GM21515 (cell line): ENCODE measurements around the gene LRP5.

ENCODE experiments used
- ATAC-seq: cut with Tn5 transposase; IDR thresholded peaks from one replicate; pipeline ENCODE4 v1.9.1; 2021; ENCODE audit not compliant: unreplicated experiment

Gene LRP5

GRCh38 chr11:68345776-68346461 is 33.5 kb downstream of the LRP5 start:
- ATAC-seq, result no peak

- no peak for ATAC-seq
These were observed 34.0 kb downstream of the LRP5 start for GRCh38 chr11:68346462-68346790.

- ATAC-seq, result no peak
These were observed 35.0 kb downstream of the LRP5 start for GRCh38 chr11:68347345-68347744.

DNA sequence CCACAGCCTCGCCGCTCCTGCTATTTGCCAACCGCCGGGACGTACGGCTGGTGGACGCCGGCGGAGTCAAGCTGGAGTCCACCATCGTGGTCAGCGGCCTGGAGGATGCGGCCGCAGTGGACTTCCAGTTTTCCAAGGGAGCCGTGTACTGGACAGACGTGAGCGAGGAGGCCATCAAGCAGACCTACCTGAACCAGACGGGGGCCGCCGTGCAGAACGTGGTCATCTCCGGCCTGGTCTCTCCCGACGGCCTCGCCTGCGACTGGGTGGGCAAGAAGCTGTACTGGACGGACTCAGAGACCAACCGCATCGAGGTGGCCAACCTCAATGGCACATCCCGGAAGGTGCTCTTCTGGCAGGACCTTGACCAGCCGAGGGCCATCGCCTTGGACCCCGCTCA is 35.5 kb downstream of the LRP5 start:
- no peak for ATAC-seq

DNA sequence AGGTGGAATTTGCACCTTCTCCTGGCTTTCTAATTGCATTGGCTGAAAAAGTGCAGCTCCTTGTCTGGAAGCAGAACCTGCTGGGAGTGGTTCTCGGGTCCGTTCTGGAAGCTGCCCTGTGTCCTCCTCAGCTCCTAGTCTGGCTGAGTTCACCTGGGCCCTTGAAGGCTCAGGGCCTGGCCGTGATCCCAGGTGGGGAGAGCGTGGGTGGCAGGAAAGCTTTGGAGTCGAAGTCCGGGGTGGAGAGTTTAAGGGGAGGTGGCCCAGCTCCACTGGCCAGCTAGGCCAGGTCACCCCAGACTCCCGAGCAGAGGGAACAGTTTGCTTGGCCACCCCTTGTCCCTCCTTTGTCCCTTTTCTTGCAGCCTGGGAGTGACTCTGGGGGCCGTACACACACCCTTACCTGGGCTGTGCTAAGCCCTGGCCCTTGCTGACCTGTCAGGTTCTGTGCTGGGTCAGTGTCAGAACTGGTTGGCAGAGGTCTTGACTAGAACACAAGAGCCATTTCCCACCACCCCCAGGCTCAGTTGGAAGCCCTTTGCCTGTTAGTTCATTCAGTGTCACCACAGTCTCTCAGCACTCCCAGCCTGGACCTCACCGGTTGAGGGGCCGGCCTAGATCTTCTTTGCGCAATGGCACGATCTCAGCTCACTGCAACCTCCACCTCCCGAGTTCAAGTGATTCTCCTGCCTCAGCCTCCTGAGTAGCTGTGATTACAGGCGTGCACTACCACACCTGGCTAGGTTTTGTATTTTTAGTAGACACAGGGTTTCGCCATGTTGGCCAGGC is 37.3 kb downstream of the LRP5 start:
- ATAC-seq, result no peak

DNA sequence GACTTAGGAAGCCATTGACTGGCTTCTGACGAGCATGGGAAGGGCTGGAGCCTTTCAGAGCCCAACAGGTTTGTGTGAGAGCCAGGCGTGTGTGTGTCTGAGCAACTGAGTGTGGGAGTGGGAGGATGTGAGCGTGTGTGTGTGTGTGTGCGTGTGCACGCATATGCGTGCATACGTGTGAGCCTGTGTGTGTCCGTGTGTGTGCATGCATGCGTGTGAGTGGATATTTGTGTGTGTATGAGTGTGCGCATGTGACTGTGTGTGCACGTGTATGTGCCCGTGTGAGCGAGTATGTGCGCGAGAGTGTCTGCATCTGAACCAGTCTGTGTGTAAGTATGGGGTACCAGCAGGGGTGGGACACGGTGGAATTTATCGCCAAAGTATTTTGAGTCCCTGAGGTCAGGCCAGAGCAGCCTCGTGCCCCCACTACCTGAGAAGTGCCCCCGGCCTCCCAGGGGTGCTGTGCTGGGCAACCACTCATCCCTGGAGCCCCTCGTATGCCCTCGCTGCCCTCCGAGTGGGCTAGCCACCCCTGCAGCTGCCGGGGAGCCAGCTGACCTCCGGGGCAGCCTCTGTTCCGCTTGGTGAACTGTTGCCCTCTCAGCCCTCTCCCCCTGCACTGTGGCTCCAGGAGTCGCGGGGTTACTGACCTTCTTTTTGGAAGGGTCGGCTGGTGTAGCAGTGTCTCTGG is 38.5 kb downstream of the LRP5 start:
- no peak for ATAC-seq

DNA sequence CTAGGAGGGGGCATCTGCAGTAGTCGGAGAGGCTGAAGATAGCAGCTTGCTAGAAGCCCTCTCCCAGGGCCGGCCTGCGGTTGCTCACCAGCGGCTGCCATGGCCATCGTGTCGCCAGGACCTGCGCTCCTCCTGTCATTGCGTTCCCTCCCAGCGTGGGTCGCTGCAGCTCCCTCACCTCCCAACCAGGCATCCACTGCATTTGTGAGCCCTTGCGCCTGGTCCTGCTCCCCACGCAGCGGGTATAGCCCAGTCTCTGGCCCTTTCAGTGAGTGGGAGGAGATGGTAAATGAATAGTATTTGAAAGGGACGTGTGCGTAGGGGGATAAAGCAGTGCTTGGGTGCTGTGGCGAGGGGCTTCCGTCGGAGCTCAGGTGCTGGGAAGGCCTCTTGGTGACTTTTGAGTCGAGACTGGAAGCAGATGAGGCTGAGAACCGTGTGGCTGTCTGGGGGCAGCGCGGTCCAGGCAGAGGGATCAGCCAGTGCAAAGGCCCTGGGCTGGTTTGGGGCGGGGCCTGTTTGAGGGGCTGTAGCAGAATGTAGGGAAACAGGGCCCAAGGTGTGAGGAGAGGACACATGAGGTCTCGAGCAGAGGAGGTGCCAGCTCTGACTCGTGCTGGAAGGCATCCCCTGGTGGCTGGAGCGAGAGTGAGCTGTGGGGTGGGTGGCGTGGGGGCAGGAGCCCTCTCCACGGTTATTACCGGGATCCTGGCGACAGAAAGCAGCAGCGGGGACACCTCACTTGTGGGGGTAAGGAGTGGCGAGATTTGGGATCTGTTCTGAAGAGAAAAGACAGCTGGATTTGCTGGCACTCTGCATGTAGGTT is 39.3 kb downstream of the LRP5 start:
- no peak for ATAC-seq

- no peak for ATAC-seq
These were observed 40.2 kb downstream of the LRP5 start for GRCh38 chr11:68352591-68352990.

GRCh38 chr11:68353118-68353517 is 40.7 kb downstream of the LRP5 start:
- no peak for ATAC-seq

GRCh38 chr11:68353669-68354068 is 41.3 kb downstream of the LRP5 start:
- no peak for ATAC-seq

DNA sequence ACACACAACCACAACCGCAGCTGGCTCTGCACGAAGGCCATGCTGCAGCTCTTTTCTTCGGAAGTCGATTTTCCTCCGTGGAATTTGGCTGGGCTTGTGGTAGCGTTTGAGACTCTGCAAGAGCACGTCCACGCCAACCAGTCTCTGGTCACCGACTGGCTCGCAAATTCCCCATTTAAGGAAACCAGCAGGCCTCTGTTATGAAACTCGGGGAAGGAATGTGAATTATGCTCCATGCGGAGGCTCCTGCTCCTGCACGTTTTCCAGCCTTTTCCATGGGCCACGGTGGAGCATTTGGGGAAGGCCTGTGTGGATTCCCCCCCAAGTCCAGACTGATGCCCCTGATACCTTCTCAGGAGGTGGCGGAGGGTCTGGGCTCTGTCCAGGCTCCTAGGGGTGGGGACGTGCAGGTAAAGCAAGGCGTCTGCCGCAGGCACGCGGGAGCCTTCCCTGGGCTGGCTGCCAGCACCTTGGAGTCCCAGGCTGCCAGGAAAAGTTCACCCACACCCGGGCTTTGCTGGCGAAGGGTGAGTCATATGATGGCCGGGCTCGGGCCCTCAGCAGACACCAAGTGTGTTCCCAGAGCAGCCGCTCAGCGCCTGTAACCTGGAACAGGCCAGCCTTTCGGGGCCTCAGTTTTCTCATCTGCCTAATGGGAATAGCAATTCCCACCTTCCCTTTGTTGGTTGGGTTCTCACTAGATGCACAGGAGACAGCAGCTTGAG is 41.9 kb downstream of the LRP5 start:
- no peak for ATAC-seq

DNA sequence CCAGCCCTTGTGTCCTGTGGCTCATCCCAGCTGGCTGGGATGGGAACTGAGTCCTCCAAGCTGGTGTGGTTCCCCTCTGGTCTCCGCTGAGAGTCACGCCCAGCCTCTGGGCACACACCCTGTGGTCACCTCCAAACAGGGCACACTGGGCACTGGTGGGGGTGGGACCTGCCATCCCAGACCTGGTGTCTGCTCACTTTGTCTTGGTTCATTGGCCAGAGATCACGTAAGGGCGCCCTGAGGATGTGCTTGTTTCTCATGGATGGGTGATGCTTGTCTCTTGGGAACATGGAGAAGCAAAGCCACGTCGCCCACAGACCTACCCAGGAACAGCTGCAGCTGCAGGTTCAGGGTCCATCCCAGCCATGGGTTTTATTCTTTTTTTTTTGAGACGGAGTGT is 43.1 kb downstream of the LRP5 start:
- ATAC-seq, result no peak

DNA sequence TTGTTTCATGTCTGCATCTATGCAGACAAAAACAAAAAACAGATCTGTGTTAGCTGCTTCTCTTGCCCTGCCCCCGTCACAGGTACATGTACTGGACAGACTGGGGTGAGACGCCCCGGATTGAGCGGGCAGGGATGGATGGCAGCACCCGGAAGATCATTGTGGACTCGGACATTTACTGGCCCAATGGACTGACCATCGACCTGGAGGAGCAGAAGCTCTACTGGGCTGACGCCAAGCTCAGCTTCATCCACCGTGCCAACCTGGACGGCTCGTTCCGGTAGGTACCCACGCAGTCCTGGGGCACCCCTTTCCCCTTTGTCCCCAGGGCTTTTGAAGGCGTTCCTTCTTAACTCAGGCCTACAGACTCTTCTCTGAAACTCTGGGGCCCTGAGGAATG is 45.2 kb downstream of the LRP5 start:
- ATAC-seq, result no peak

DNA sequence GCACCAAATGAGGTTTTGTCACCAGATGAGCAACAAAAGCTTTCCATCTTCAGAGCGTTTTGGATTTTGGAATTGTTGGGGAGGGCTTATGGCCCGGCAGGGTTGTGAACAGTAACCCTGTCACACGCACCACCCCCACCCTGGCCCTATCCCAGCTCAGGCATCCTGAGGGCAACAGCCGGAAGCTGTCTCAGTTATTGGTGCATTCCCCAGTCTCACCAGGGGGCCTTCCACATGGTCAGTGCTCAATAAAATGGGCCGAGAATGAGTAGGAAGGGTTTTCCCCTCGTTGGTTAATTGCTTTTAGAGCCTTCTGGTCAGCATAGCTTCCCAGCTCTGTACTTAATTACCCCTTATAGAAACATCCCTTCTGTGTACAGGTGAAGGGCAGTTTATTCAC is 46.0 kb downstream of the LRP5 start:
- no peak for ATAC-seq

GRCh38 chr11:68361702-68362101 is 49.3 kb downstream of the LRP5 start:
- no peak for ATAC-seq

DNA sequence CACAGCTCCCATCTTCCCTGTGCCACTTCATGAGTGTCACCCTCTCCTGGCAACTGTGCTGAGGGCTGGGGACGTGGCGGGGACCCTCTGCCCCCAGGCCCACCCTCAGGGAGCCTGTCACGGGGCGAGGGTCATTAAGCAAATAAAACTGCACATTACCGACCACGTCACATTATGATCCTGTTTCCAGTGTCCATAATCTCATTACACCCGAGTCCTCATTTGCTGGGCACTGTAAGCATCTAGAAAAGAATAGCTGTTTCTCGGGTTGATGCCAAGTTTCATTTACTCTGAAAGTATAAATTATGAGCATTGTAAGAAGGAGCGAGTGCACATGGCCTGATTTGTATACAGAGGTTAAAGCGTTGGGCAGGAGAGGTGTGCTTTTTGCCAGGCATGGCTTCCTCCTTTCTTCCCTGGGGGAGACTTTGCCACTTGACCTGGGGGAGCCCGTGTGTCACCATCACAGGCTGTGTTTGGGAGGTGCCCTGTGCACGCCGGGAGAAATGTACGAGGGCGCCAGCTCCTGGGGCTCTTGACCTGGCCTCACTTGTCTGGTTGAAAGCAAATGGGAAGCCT is 50.5 kb downstream of the LRP5 start:
- no peak for ATAC-seq

- ATAC-seq, result no peak
These were observed 51.4 kb downstream of the LRP5 start for GRCh38 chr11:68363776-68364175.

DNA sequence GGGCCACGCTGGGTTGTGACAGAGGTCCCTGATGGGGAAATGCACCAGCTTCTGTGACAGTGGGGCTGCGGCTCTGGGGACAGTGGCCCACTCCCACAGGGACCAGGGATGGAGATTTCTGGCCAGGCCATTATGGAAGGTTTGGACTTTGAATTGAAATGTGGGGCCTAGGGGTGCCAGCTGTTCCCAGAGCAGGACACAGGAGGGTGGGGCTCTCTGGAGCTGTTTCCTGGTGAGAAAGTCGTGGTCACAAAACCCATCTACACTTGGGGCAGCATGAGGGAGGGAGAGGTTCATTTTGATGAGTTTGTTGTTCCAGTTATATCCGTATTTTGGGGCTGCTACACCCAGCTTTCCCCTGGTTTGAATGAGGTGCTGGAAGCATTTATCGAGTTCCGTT is 52.2 kb downstream of the LRP5 start:
- no peak for ATAC-seq

DNA sequence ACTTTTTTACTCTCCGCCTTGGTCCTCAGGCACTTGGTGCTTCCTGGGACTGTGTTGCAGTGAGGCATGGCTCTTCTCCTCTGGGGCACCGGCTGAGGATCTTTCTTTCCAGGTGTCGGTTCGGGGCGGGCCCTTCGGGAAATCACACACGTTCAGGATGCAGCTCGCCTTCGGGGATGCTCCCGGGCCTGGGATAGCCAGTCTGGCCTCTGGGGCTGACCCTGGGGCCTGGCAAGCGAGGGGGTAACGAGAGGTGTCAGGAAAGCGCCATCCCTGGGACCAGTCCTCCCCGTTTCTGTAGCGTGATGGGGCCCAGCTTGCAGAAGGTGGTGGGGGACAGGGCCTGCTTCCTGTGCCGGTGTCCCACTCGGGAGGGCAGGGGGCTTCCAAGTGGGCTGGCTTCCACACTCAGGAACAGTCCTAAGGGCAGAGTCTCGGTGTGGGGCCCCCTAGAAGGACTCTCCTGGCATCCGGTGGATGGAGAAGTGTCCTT is 53.6 kb downstream of the LRP5 start:
- no peak for ATAC-seq

DNA sequence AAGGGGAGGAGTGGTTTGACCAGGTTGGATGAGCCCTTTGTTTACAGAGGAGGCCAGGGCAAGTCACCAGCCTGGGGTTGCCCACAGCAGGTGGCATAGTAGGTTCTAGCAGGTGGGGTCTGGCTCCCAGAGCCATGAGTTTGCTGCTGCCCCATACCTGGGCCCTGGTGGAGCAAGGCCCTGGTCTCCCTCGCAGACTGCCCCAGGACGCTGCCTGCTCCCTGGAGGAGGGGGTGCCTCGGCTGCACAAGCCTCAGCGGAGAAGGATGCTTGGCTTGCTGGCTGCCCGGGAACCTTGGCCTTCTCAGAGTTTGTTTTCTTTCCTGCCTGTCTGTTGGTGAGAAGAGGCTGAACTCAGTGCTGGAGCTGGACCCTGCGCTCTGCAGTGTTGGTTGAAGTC is 54.9 kb downstream of the LRP5 start:
- ATAC-seq, result no peak
